GM21360 (cell line): Measurements from ENCODE around the gene PLEKHM2.

Experiments
- ATAC-seq: cut with Tn5 transposase; IDR thresholded peaks from one replicate; pipeline ENCODE4 v1.9.1; 2021; ENCODE audit warnings: mild to moderate bottlenecking, moderate library complexity; ENCODE audit not compliant: unreplicated experiment

Gene PLEKHM2

GRCh38 chr1:15737324-15738319, 53.5 kb downstream of the PLEKHM2 start:
- ATAC-seq, result no peak

GRCh38 chr1:15738416-15739113, 54.4 kb downstream of the PLEKHM2 start:
- no peak for ATAC-seq

- ATAC-seq, result no peak
These were observed 55.1 kb downstream of the PLEKHM2 start for GRCh38 chr1:15739259-15739658.

GRCh38 chr1:15739745-15740144, 55.6 kb downstream of the PLEKHM2 start:
- no peak for ATAC-seq

GRCh38 chr1:15740924-15741850, 57.1 kb downstream of the PLEKHM2 start:
- no peak for ATAC-seq

GRCh38 chr1:15742339-15742801, 58.2 kb downstream of the PLEKHM2 start, which contains the start of gene TMEM82:
Gene TMEM82, plus strand, starts transcription at chr1:15742499. Its CDS starts 61 bp downstream, at chr1:15742560.
- ATAC-seq, result no peak

- no peak for ATAC-seq
These were observed 60.1 kb downstream of the PLEKHM2 start for GRCh38 chr1:15744122-15744679.

GRCh38 chr1:15747378-15747777, 63.3 kb downstream of the PLEKHM2 start:
- ATAC-seq, result no peak

- no peak for ATAC-seq
These were observed 64.1 kb downstream of the PLEKHM2 start for GRCh38 chr1:15748264-15748663.

GRCh38 chr1:15748690-15749398, 64.7 kb downstream of the PLEKHM2 start:
- ATAC-seq, result no peak

- ATAC-seq, result no peak
These were observed 65.5 kb downstream of the PLEKHM2 start for GRCh38 chr1:15749399-15750291.

GRCh38 chr1:15750924-15751323, 66.8 kb downstream of the PLEKHM2 start:
- ATAC-seq, result no peak

- ATAC-seq, result no peak
These were observed 67.6 kb downstream of the PLEKHM2 start for GRCh38 chr1:15751717-15752116.

GRCh38 chr1:15753776-15754175, 69.7 kb downstream of the PLEKHM2 start:
- no peak for ATAC-seq

GRCh38 chr1:15755021-15755645, 71.0 kb downstream of the PLEKHM2 start:
- no peak for ATAC-seq

GRCh38 chr1:15755646-15756040, 71.5 kb downstream of the PLEKHM2 start:
- no peak for ATAC-seq

- ATAC-seq, result no peak
These were observed 72.3 kb downstream of the PLEKHM2 start for GRCh38 chr1:15756143-15757015.
